Panc1 (cell line): ENCODE data around the gene FAM24A.

Experiments
- POLR2AphosphoS5 ChIP-seq: IDR thresholded peaks from 2 replicates; pipeline ENCODE4 v1.6.1; 2012; ENCODE audit warnings: mild to moderate bottlenecking, low read depth, low read length, moderate library complexity
- TF ChIP-seq, protein P1 (sequence below): fragments of 450-650 bp; IDR thresholded peaks from 2 replicates; pipeline ENCODE4 v1.5.1; 2017; ENCODE audit warnings: mild to moderate bottlenecking
- TF ChIP-seq, protein P2 (sequence below), 2 experiments: IDR thresholded peaks; 2 replicates each; pipeline ENCODE4 v1.6.1; 2011 to 2012; ENCODE audit warnings: low read depth in 2 of 2, control low read depth in 1 of 2, low read length in 1 of 2, mild to moderate bottlenecking in 1 of 2, moderate library complexity in 1 of 2; ENCODE audit not compliant: insufficient read depth in 1 of 2

DNA sequence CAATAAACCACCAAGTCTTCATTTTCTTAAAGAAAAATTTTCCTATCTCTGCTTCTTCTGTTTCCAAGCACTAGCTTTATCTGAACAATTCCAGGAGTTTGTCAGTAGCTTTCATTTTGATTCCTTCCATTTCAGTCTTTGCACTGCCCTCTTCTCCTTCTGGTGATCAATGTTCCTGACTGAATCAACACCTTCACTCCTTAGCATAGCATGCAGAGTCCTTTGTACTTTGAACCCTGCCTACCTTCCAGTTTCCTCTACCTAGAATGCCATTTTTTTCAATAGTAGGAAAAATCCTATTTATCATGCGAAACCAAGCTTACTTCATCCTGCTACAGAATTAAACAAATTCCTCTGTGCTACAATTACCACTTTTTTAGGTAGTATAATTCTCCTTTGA is 45.5 kb downstream of the FAM24A start:
- no peak for TF ChIP-seq POLR2AphosphoS5
- TF ChIP-seq, protein P1, sequence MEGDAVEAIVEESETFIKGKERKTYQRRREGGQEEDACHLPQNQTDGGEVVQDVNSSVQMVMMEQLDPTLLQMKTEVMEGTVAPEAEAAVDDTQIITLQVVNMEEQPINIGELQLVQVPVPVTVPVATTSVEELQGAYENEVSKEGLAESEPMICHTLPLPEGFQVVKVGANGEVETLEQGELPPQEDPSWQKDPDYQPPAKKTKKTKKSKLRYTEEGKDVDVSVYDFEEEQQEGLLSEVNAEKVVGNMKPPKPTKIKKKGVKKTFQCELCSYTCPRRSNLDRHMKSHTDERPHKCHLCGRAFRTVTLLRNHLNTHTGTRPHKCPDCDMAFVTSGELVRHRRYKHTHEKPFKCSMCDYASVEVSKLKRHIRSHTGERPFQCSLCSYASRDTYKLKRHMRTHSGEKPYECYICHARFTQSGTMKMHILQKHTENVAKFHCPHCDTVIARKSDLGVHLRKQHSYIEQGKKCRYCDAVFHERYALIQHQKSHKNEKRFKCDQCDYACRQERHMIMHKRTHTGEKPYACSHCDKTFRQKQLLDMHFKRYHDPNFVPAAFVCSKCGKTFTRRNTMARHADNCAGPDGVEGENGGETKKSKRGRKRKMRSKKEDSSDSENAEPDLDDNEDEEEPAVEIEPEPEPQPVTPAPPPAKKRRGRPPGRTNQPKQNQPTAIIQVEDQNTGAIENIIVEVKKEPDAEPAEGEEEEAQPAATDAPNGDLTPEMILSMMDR: no peak
- TF ChIP-seq, protein P2, sequence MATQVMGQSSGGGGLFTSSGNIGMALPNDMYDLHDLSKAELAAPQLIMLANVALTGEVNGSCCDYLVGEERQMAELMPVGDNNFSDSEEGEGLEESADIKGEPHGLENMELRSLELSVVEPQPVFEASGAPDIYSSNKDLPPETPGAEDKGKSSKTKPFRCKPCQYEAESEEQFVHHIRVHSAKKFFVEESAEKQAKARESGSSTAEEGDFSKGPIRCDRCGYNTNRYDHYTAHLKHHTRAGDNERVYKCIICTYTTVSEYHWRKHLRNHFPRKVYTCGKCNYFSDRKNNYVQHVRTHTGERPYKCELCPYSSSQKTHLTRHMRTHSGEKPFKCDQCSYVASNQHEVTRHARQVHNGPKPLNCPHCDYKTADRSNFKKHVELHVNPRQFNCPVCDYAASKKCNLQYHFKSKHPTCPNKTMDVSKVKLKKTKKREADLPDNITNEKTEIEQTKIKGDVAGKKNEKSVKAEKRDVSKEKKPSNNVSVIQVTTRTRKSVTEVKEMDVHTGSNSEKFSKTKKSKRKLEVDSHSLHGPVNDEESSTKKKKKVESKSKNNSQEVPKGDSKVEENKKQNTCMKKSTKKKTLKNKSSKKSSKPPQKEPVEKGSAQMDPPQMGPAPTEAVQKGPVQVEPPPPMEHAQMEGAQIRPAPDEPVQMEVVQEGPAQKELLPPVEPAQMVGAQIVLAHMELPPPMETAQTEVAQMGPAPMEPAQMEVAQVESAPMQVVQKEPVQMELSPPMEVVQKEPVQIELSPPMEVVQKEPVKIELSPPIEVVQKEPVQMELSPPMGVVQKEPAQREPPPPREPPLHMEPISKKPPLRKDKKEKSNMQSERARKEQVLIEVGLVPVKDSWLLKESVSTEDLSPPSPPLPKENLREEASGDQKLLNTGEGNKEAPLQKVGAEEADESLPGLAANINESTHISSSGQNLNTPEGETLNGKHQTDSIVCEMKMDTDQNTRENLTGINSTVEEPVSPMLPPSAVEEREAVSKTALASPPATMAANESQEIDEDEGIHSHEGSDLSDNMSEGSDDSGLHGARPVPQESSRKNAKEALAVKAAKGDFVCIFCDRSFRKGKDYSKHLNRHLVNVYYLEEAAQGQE (IDR thresholded peaks at IDR 0.05; ENCODE audit: insufficient read depth in 1 of 2, low read depth in 2 of 2, low read length in 1 of 2): no peak
